ENCODE results near the gene GSTA3.
"Not testable (repeated sequence)": the region's sequence is repeated elsewhere in the genome, so short reads cannot be mapped to it uniquely, and the experiment has no call there.

The GSTA3 gene

GRCh38 chr6:52909531-52909930 is at the start of gene GSTA3:
Gene GSTA3 (minus strand): TSS chr6:52909698. CDS start chr6:52905834, 3,864 bp downstream.
- no peak for FAIRE-seq

GRCh38 chr6:52958546-52959255 is 49.2 kb upstream of the GSTA3 start:
- FAIRE-seq = no peak

GRCh38 chr6:52955871-52956270 is 46.4 kb upstream of the GSTA3 start:
- FAIRE-seq = no peak

GRCh38 chr6:52953911-52954839 is 44.7 kb upstream of the GSTA3 start:
- FAIRE-seq = no peak

GRCh38 chr6:52946306-52946705 is 36.8 kb upstream of the GSTA3 start:
- no peak for FAIRE-seq

GRCh38 chr6:52942821-52943220 is 33.3 kb upstream of the GSTA3 start:
- FAIRE-seq = not testable (repeated sequence)

- no peak for FAIRE-seq
These were observed 32.7 kb upstream of the GSTA3 start for GRCh38 chr6:52942221-52942620.

- no peak for FAIRE-seq
These were observed 28.4 kb upstream of the GSTA3 start for GRCh38 chr6:52937908-52938307.

GRCh38 chr6:52933778-52934177 is 24.3 kb upstream of the GSTA3 start:
- FAIRE-seq = no peak

GRCh38 chr6:52931351-52931750 is 21.9 kb upstream of the GSTA3 start:
- no peak for FAIRE-seq

GRCh38 chr6:52929321-52930164 is 20.0 kb upstream of the GSTA3 start:
- no peak for FAIRE-seq

GRCh38 chr6:52927451-52927850 is 18.0 kb upstream of the GSTA3 start:
- no peak for FAIRE-seq

GRCh38 chr6:52925919-52926792 is 16.7 kb upstream of the GSTA3 start:
- no peak for FAIRE-seq

GRCh38 chr6:52925042-52925441 is 15.5 kb upstream of the GSTA3 start:
- FAIRE-seq = no peak

GRCh38 chr6:52923689-52924088 is 14.2 kb upstream of the GSTA3 start:
- not testable (repeated sequence) for FAIRE-seq

- FAIRE-seq = no peak
These were observed 12.7 kb upstream of the GSTA3 start for GRCh38 chr6:52922161-52922560.

- FAIRE-seq = no peak
These were observed 12.2 kb upstream of the GSTA3 start for GRCh38 chr6:52921743-52922142.

GRCh38 chr6:52919511-52919910 is 10.0 kb upstream of the GSTA3 start:
- not testable (repeated sequence) for FAIRE-seq

GRCh38 chr6:52918771-52919170 is 9.3 kb upstream of the GSTA3 start:
- not testable (repeated sequence) for FAIRE-seq

GRCh38 chr6:52918027-52918686 is 8.7 kb upstream of the GSTA3 start:
- not testable (repeated sequence) for FAIRE-seq

GRCh38 chr6:52914516-52914915 is 5.0 kb upstream of the GSTA3 start:
- FAIRE-seq = no peak

Measured in colon (tissue), 2 donors.